HG03196 (cell line): ENCODE results near the gene PIAS4.

Experiments
- ATAC-seq: cut with Tn5 transposase; IDR thresholded peaks from one replicate; pipeline ENCODE4 v1.9.1; 2021; ENCODE audit not compliant: unreplicated experiment

PIAS4 gene

DNA sequence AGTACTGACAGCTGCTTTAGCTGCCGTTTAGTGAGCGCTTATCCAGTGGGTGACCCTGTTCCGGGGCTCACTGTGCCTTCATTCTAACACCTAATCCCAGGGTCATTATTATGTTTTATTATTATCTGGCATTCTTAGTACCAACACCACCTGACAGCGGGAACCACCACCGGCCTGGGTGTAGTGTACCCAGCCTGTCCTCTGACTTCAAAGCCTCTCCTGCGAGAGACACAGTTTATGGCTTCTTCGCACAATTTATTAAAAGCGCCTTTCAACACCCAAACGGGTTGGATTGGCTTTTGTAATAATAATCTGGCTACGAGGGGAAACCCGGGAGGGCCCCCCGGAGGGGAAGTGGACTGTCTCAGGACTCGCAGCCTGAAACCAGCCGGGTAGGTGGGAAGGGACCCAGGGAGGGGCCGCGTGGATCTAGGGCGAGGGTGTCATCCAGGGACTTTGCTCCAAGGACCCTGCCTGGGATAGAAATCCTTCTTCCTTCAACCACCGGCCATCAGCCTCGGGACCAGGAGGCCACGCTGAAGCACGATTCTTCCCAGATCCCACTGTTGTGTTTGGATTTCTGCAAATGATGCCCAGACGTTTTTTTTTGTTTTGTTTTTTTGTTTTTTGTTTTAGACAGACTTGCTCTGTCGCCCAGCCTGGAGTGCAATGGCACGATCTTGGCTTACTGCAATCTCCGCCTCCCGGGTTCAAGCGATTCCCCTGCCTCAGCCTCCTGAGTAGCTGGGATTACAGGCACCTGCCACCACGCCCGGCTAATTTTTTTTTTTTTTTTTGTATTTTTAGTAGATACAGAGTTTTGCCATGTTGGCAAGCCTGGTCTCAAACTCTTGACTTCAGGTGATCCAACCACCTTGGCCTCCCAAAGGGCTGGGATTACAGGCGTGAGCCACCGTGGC lies 60.8 kb downstream of the PIAS4 start:
- ATAC-seq = no peak

DNA sequence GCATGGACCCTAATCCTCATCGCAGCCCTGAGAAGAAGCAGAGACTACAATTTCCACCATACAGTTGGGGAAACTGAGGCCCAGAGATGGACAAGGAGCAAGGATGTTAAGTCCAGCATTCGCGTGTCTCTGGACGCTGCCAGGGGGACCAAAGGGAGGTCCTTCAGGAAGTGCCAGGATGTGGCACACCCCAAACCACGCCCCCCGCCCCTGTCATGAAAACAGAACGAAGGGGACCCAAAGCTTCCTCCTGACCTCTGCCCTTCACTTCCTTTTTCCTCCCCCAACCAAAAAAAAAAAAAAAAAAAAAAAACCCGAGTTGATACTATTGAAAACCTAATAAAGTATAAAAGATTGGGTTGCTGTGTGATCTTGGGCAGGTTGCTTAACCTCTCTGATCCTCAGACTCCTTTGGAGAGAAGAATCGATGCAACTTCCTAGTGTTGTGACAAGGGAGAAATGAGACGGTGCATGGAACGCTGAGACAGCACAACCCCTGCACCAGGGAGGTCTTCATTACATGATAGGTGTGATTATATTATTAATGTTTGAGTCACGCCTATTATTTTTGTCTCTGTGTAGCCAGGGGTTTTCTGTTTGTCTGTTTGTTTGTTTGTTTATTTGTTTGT lies 61.9 kb downstream of the PIAS4 start:
- no peak for ATAC-seq

DNA sequence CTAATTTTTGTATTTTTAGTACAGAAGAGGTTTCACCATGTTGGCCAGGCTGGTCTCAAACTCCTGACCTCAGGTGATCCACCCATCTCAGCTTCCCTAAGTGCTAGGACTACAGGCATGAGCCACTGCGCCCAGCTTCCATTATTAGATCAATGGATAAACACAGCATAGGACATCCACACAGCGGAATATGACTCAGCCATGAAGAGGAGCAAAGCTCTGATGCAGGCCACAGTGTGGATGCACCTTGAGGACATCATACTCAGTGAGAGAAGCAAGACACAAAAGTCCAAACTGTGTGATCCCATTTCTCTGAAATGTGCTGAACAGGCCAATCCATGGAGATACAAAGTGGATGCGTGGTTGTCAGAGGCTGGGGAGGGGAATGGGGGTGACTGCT lies 64.1 kb downstream of the PIAS4 start:
- ATAC-seq = no peak

DNA sequence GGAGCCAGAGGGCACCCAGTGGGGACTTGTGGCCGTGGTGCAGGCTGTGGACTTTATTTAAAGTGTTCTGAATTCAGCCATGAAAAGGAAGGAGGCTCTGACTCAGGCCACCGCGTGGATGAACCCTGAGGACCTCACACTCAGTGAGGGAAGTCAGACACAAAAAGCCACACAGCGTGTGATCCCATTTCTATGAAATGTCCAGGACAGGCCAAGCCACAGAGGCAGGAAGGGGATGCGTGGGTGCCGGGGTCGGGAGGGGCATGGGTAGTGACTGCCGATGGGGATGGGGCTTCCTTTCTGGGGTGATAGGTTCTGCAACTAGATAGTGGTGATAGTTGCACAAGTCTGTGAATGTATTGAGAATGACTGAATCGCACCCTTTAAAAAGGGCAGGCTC lies 67.8 kb downstream of the PIAS4 start:
- no peak for ATAC-seq

DNA sequence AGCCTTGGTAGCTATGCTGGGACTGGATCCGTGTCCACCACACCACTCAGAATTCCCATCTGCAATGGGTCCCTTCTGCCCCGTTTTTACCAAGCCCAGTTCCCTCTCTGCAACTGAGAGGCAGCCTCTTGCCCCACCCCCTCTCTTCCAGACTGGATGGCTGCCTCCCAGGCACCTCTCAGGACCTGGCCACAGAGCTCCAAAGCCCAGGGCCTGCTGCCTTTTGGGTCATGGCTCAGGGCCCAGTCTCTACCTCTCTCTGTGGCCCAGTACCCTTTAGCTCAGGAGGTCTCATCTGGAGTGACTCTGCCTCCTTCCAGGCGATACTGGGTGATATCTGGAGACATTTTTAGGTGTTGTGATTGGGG lies 69.5 kb downstream of the PIAS4 start:
- no peak for ATAC-seq

DNA sequence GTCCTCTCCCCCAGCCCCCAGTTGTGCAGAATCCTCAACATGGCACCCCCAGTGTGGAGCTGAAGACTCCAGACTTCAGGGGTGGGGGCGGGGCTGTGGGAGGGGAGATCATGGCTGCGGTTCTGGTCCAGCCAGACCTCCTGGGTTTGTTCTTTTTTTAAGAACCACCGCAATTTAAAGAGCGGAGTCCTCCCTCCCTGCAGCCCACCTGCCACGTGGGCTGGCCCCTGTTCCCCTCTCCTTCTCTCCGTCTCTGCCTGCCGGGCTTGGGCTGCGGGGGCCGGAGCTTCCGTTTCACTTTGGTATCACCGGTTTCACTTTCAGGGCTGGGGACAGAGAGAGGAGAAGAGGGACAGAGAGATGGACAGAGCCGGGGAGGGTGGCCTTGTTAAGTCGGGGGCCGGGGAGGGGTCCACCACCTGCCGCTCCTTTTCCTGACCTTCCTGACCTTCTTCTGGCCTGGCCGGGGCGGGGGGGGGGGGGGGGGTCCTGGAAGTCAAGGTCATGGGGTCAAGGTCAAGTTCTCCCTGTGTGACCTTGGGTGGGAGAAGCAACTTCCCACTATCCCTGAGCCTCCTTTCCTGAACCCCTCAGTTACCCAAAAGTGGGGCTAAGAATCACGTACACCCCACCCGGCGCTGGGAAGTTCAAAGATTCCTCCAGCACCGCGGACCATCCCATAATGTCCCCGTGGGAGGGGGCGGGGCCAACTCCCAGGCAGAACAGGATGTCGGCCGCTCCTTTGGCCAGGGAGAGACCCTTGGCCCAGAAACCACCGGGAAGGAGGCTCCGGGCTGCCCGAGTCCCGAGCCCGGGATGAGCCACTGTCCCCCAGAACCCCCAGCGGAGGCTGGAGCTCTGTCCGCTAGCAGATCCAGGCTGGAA lies 70.5 kb downstream of the PIAS4 start:
- no peak for ATAC-seq

DNA sequence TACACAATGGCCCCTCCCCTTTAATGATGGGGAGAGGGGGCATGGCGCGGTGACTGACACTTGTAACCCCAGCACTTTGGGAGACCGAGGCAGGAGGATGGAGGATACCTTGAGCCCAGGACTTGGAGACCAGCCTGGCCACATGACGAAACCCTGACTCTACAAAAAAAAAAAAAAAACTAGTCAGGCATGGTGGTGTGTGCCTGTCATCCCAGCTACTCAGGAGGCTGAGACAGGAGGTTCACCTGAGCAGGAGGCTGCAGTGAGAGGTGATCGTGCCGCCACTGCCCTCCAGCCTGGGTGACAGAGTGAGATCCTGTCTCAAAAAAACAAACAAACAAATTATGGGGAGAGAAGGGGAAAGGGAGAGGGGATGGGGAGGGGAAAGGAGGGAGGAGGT lies 72.9 kb downstream of the PIAS4 start:
- no peak for ATAC-seq

DNA sequence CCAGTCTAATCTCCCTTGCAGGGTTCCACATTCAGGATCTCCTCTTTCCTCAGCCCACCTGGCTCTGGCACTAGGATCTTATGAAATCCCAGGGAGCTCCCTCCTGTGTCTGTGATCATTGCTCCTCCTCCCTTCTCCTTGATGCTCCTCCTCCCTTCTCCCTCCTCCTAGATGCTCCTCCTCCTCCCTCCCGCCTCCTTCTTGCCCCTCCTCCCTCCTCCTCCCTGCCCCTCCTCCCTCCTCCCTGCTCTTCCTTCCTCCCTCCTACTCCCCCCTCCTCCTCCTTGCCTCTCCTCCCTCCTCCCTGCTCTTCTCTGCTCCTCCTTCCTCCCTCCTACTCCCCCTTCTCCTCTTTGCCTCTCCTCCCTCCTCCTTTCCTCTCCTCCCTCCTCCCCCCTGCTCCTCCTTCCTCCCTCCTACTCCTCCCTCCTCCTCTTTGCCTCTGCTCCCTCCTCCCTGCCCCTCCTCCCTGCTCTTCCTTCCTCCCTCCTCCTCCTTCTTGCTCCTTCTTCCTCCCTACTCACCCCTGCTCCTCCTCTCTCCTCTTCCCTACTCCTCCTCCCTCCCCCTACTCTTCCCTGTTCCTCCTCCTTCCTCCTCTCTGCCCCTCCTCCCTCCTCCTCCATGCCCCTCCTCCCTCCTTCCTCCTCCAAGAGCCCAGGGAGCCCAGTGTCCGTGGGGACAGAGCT lies 74.0 kb downstream of the PIAS4 start:
- no peak for ATAC-seq

- ATAC-seq = no peak
These were observed 74.6 kb downstream of the PIAS4 start for GRCh38 chr19:4082172-4082571.

DNA sequence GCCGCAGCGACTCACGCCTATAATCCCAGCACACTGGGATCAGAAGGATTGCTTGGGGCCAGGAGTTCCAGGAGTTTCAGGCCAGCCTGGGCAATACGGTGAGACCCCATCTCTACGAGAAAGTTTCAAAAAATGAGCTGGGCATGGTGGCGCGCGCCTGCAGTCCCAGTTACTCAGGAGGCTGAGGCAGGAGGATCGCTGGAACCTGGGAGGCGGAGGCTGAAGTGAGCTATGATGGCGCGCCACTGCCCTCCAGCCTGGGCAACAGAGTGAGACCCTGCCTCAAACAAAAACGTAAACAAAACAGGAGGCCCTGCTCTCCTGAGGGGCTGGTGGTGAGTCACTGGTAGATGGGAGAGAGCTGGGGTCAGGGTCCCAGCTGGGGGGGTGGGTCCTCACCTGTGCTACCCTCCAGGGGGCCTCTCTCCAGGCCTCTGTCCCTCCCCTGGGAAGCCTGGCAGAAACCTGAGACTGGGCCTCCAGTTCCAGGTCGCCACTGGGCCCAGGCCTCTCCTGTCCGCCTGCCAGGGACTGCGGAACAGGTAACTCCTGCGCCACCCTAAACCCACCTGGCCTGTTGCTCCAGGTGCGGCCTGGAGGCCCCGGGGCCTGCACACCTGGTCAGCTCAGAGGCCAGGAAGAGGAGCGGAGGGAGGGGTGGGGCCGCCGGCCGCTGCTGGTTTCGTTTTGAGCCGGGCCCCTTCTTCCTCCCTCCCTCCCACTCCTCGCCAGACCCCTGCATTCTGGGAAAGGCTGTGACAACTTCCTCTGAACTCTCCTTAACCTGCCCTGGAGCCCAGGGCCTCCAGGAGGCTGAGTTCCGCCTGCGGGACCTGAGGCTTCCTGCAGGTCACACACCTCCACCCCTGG lies 76.4 kb downstream of the PIAS4 start:
- no peak for ATAC-seq

GRCh38 chr19:4084547-4084877 lies 77.0 kb downstream of the PIAS4 start:
- ATAC-seq = no peak

DNA sequence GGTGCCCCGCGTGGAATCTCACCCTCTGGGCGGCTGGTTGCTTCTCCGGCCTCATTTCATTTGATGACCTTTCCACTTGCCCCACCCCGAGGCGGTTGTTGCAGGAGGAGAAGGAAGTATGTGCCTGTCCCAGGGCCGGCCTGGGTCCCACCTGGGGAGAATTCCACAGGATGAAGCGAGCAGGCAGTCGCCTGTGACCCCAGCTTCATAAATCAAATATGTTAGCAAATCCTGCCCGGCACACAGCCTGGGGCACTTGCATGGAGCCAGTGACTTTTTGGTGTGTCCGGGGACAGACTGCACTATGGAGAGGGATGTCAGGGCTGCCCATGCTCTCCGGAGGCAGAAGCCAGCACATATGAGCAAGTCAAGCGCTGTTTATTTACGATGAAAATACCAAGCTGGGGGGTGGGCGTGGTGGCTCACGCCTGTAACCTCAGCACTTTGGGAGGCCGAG lies 78.9 kb downstream of the PIAS4 start:
- ATAC-seq = no peak

DNA sequence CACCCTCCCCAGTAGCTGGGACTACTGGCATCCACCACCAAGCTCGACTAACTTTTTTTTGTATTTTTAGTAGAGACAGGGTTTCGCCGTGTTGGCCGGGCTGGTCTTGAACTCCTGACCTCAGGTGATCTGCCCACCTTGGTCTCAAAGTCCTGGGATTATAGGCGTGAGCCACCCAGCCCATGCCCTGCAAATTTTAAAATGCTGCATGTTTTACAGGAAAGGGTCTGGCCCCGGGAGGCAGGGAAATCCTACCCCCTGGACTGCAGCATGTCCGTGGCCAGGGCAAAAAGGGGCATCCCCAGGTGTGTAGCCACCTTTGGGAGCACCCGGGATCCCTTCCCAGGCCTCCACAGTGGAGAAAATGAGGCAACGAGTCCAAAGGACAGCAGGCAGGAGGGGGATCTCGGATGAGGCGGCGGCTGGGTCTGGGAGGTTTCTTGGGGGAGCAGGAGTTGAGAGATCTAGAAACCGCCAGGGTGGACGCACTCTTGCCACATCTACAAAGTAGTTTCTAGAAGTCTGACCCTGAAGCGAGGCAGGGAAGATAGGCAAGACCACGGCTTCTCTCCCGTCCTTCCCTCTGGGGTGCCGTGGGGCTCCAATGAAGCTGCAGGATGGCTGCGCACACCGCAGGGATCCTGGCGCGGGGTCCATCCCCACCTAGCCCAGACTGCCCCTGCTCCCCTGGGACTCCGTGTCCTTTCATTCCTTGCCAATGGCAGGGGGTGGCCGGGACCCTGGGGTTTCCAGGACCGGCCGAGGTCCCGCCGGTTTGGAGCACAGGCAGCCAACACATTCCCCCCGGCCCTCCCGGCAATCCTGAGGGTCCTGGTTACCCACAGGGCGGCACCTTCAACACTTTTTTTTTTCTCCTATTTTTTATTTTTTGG lies 80.5 kb downstream of the PIAS4 start:
- no peak for ATAC-seq

- ATAC-seq = no peak
These were observed 81.4 kb downstream of the PIAS4 start for GRCh38 chr19:4088975-4089374.
